A673 (cell line): ENCODE results near the gene ELP4. TPM values are rescaled to one million over a fixed set of nuclear protein-coding genes. Genes with fewer than 3 reads are reported as not detected.

Source experiments
- BruUV-seq: library from RNA; stranded (reverse); fragments of 400-500 nt; replicated peaks from 2 replicates; lab custom pipeline; 2021; lab: Mats Ljungman, UMichigan
- CTCF ChIA-PET: fragments of 300-600 bp; sonication (Branson Sonifier 250); formaldehyde crosslinking; loops from one replicate; lab custom pipeline; 2022; ENCODE audit warnings: antibody characterized with exemption; lab: Charles Lee
- POLR2A ChIA-PET: fragments of 300-600 bp; sonication (Branson Sonifier 250); formaldehyde crosslinking; loops from one replicate; lab custom pipeline; 2022; ENCODE audit warnings: antibody characterized with exemption; ENCODE audit not compliant: low non-redundant PET; lab: Charles Lee
- DNase-seq: peaks from one replicate; pipeline ENCODE4 v3.0.0-alpha.2; 2015; ENCODE audit warnings: low spot score
- H3K27ac ChIP-seq: fragments of 200-600 bp; sonication (generic); 2 replicates; pipeline ENCODE4 v1.5.1; 2016; ENCODE audit warnings: mixed run types, low read depth, mild to moderate bottlenecking, mixed read lengths, antibody characterized with exemption, low read length; ENCODE audit not compliant: poor library complexity, severe bottlenecking
- H3K27me3 ChIP-seq: fragments of 200-600 bp; sonication (generic); replicated peaks from 2 replicates; pipeline ENCODE4 v1.6.1; 2017; ENCODE audit warnings: mixed run types, low read depth, mild to moderate bottlenecking, mixed read lengths, antibody characterized with exemption, low read length; ENCODE audit not compliant: insufficient read depth, poor library complexity
- H3K36me3 ChIP-seq: fragments of 200-600 bp; sonication (generic); 2 replicates; pipeline ENCODE4 v1.6.1; 2016; ENCODE audit warnings: mixed run types, mild to moderate bottlenecking, mixed read lengths, antibody characterized with exemption, low read length; ENCODE audit not compliant: insufficient read depth, poor library complexity, severe bottlenecking
- H3K4me1 ChIP-seq: fragments of 200-600 bp; sonication (generic); 2 replicates; pipeline ENCODE4 v1.6.1; 2017; ENCODE audit warnings: mixed run types, mild to moderate bottlenecking, mixed read lengths, antibody characterized with exemption, low read length; ENCODE audit not compliant: insufficient read depth, poor library complexity, severe bottlenecking
- H3K4me3 ChIP-seq: fragments of 200-600 bp; sonication (generic); 2 replicates; pipeline ENCODE4 v1.5.1; 2016; ENCODE audit warnings: low read depth, mixed run types, mild to moderate bottlenecking, mixed read lengths, low read length; ENCODE audit not compliant: poor library complexity, severe bottlenecking
- H3K9me3 ChIP-seq: fragments of 200-600 bp; sonication (generic); 2 replicates; pipeline ENCODE4 v1.6.1; 2016; ENCODE audit warnings: mixed run types, low read depth, mild to moderate bottlenecking, mixed read lengths, antibody characterized with exemption, low read length; ENCODE audit not compliant: poor library complexity, severe bottlenecking
- CTCF ChIP-seq: fragments of 300-800, 200-600 bp; sonication (generic); conservative IDR thresholded peaks from 2 replicates; pipeline ENCODE4 v1.5.1; 2017; ENCODE audit warnings: low read depth, mild to moderate bottlenecking, antibody characterized with exemption, low read length, moderate library complexity, mixed read lengths
- EZH2 ChIP-seq: fragments of 200-600 bp; sonication (generic); IDR thresholded peaks from 2 replicates; pipeline ENCODE4 v1.6.1; 2017; ENCODE audit warnings: borderline replicate concordance, low read depth, mild to moderate bottlenecking, mixed read lengths, antibody characterized with exemption, low read length; ENCODE audit not compliant: poor library complexity, severe bottlenecking
- intact Hi-C: fragments of 100-400 bp; cut with micrococcal nuclease; formaldehyde crosslinking; loops from one replicate; pipeline ENCODE4 v1.10.0; 2022; ENCODE audit not compliant: unreplicated experiment
- total RNA-seq: library from RNA; stranded (reverse); gene quantifications from 2 replicates; pipeline ENCODE4 v1.2.3, GENCODE V29; 2021

Gene ELP4
- total RNA-seq, 1 experiment from 2014 or later, result 49.4 TPM

- intact Hi-C loops, result no loop called here
- no peaks in the 10 kb centered on the region for H3K9me3 ChIP-seq
- no peak overlapping the region for H3K4me3 ChIP-seq
- ChIA-PET POLR2A (no interaction called here), CTCF (no interaction called here)
- no peaks in the 10 kb centered on the region for H3K4me1 ChIP-seq
- BruUV-seq, result no TSS peak
- TF ChIP-seq CTCF (no peak), EZH2 (no peak)
- DNase-seq, result no peak
- no peak overlapping the region for H3K27ac ChIP-seq
- no peaks in the 10 kb centered on the region for H3K27me3 ChIP-seq
- H3K36me3 ChIP-seq, result no peaks in the 10 kb centered on the region
These were observed 196.8 kb downstream of the ELP4 start for GRCh38 chr11:31706357-31706756.

- no peak for TF ChIP-seq CTCF
- no peak for TF ChIP-seq EZH2
- H3K4me1 ChIP-seq, result no peaks in the 10 kb centered on the region
- no peaks in the 10 kb centered on the region for H3K9me3 ChIP-seq
- no peaks in the 10 kb centered on the region for H3K27me3 ChIP-seq
- DNase-seq, result no peak
- H3K4me3 ChIP-seq, result no peak overlapping the region
- no peak overlapping the region for H3K27ac ChIP-seq
- BruUV-seq, result no TSS peak
- ChIA-PET POLR2A (interaction anchor here (0.6 kb wide), 1 partner anchor 65 kb away, joined by 4 read pairs; no protein-coding TSS in a partner anchor), CTCF (no interaction called here)
- intact Hi-C loops, result no loop called here
- H3K36me3 ChIP-seq, result no peaks in the 10 kb centered on the region
These were observed 201.6 kb downstream of the ELP4 start for GRCh38 chr11:31711137-31711536.

- Histone ChIP-seq H3K36me3 (no peaks in the 10 kb centered on the region), H3K27me3 (no peaks in the 10 kb centered on the region), H3K4me1 (no peaks in the 10 kb centered on the region), H3K9me3 (no peaks in the 10 kb centered on the region), H3K4me3 (no peak overlapping the region), H3K27ac (no peak overlapping the region)
- no TSS peak for BruUV-seq
- no peak for DNase-seq
- intact Hi-C loops, result no loop called here
- TF ChIP-seq CTCF, result no peak
- no peak for TF ChIP-seq EZH2
- POLR2A ChIA-PET, result no interaction called here
- CTCF ChIA-PET, result no interaction called here
These were observed 203.3 kb downstream of the ELP4 start for GRCh38 chr11:31712851-31713250.
